GM12874 (cell line): ENCODE measurements around the gene RAMP2.

Experiments
- CTCF ChIP-seq: IDR thresholded peaks from 2 replicates; pipeline ENCODE4 v1.5.1; 2011; ENCODE audit warnings: low read depth, mild to moderate bottlenecking, control low read depth, low read length, moderate library complexity; ENCODE audit not compliant: insufficient read depth

RAMP2 gene

GRCh38 chr17:42759982-42760651 is 910 bp upstream of the RAMP2 start:
- no peak for TF ChIP-seq CTCF

GRCh38 chr17:42761638-42762037 is 611 bp downstream of the RAMP2 start:
- no peak for TF ChIP-seq CTCF

GRCh38 chr17:42766124-42766523 is 5.1 kb downstream of the RAMP2 start:
- no peak for TF ChIP-seq CTCF

GRCh38 chr17:42767512-42767911 is 6.5 kb downstream of the RAMP2 start:
- TF ChIP-seq CTCF = no peak

- TF ChIP-seq CTCF = no peak
These were observed 11.9 kb downstream of the RAMP2 start for GRCh38 chr17:42772945-42773289.

GRCh38 chr17:42773290-42774035 is 12.4 kb downstream of the RAMP2 start, which contains the start of gene VPS25:
Gene VPS25, plus strand, starts transcription at chr17:42773449. Its CDS starts 27 bp downstream, at chr17:42773476.
- no peak for TF ChIP-seq CTCF

- no peak for TF ChIP-seq CTCF
These were observed 13.2 kb downstream of the RAMP2 start for GRCh38 chr17:42774066-42774745.
